Measurements from ENCODE around the gene ZNF552. TPM values are rescaled to one million over a fixed set of nuclear protein-coding genes. Genes with fewer than 3 reads are reported as not detected.
A peak's percentile ranks its signal among the peaks of the same experiment; 100 is the strongest.
"Not testable (repeated sequence)": the region's sequence is repeated elsewhere in the genome, so short reads cannot be mapped to it uniquely, and the experiment has no call there.

ZNF552 gene
- total RNA-seq, 1 donor: 5.8 TPM

DNA sequence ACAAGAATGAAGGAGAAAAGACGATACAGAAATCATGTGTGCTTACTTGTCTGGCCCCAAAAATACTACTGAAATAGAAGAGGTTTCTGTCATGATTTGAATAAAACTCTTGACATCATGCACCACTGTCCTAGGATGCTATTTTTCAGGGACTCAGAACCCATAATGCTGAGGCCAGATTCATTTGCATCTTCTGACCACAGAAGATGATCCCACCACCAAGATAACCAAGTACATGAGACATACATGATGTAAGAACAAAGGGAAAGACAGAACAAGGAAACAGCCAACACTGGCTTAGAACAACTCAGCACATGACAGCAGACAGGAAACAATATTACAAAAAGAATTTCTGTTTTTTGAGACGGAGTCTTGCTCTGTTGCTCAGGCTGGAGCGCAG, 2.5 kb downstream of the ZNF552 start:
- H3K4me3 ChIP-seq (ENCODE audit: insufficient read depth, low read length): no peak overlapping the region
- no peaks in the 10 kb centered on the region for H3K27me3 ChIP-seq (ENCODE audit: insufficient read depth, low read length)
- H3K9me3 ChIP-seq (ENCODE audit: low read depth, low read length): no peaks in the 10 kb centered on the region
- H3K79me2 ChIP-seq (ENCODE audit: insufficient read depth, low read length): peaks cover 32% of the 10 kb centered on the region
- no peak for DNase-seq (ENCODE audit: insufficient read length, low spot score, missing footprints)
- no peak overlapping the region for H2AFZ ChIP-seq (ENCODE audit: low read length)
- H3K4me2 ChIP-seq (ENCODE audit: insufficient read depth, low read length): no peak overlapping the region
- no peaks in the 10 kb centered on the region for H4K20me1 ChIP-seq (ENCODE audit: insufficient read depth, low read length)
- H3K27ac ChIP-seq (ENCODE audit: low read depth, low read length): no peak overlapping the region
- H3K36me3 ChIP-seq (ENCODE audit: insufficient read depth, low read length): peaks cover 22% of the 10 kb centered on the region
- TF ChIP-seq, protein P1, sequence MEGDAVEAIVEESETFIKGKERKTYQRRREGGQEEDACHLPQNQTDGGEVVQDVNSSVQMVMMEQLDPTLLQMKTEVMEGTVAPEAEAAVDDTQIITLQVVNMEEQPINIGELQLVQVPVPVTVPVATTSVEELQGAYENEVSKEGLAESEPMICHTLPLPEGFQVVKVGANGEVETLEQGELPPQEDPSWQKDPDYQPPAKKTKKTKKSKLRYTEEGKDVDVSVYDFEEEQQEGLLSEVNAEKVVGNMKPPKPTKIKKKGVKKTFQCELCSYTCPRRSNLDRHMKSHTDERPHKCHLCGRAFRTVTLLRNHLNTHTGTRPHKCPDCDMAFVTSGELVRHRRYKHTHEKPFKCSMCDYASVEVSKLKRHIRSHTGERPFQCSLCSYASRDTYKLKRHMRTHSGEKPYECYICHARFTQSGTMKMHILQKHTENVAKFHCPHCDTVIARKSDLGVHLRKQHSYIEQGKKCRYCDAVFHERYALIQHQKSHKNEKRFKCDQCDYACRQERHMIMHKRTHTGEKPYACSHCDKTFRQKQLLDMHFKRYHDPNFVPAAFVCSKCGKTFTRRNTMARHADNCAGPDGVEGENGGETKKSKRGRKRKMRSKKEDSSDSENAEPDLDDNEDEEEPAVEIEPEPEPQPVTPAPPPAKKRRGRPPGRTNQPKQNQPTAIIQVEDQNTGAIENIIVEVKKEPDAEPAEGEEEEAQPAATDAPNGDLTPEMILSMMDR (IDR thresholded peaks at IDR 0.05; ENCODE audit: extremely low read depth, low read depth, low read length): no peak
- peaks cover 5% of the 10 kb centered on the region for H3K4me1 ChIP-seq (ENCODE audit: insufficient read depth, low read length)

- Histone ChIP-seq H3K79me2 (ENCODE audit: insufficient read depth, low read length) (peaks cover 41% of the 10 kb centered on the region), H3K36me3 (ENCODE audit: insufficient read depth, low read length) (peaks cover 22% of the 10 kb centered on the region)
- not testable (repeated sequence) for DNase-seq (ENCODE audit: insufficient read length, low spot score, missing footprints); H3K27ac ChIP-seq (ENCODE audit: low read depth, low read length); H3K9me3 ChIP-seq (ENCODE audit: low read depth, low read length); H3K4me3 ChIP-seq (ENCODE audit: insufficient read depth, low read length); H3K4me2 ChIP-seq (ENCODE audit: insufficient read depth, low read length); H2AFZ ChIP-seq (ENCODE audit: low read length); H3K4me1 ChIP-seq (ENCODE audit: insufficient read depth, low read length); H3K27me3 ChIP-seq (ENCODE audit: insufficient read depth, low read length); H4K20me1 ChIP-seq (ENCODE audit: insufficient read depth, low read length)
Measured at GRCh38 chr19:57810410-57811295, 4.1 kb downstream of the ZNF552 start.

- Histone ChIP-seq H3K9me3 (ENCODE audit: low read depth, low read length) (no peaks in the 10 kb centered on the region), H3K36me3 (ENCODE audit: insufficient read depth, low read length) (peaks cover 22% of the 10 kb centered on the region), H2AFZ (ENCODE audit: low read length) (no peak overlapping the region), H3K4me3 (ENCODE audit: insufficient read depth, low read length) (no peak overlapping the region), H3K27me3 (ENCODE audit: insufficient read depth, low read length) (no peaks in the 10 kb centered on the region), H3K79me2 (ENCODE audit: insufficient read depth, low read length) (peaks cover 29% of the 10 kb centered on the region), H3K27ac (ENCODE audit: low read depth, low read length) (no peak overlapping the region), H3K4me2 (ENCODE audit: insufficient read depth, low read length) (no peak overlapping the region), H4K20me1 (ENCODE audit: insufficient read depth, low read length) (no peaks in the 10 kb centered on the region), H3K4me1 (ENCODE audit: insufficient read depth, low read length) (peaks cover 6% of the 10 kb centered on the region)
- DNase-seq (ENCODE audit: insufficient read length, low spot score, missing footprints): no peak
- TF ChIP-seq, protein P1 (IDR thresholded peaks at IDR 0.05; ENCODE audit: extremely low read depth, low read depth, low read length): no peak
Measured at GRCh38 chr19:57807541-57807940, 7.2 kb downstream of the ZNF552 start.

DNA sequence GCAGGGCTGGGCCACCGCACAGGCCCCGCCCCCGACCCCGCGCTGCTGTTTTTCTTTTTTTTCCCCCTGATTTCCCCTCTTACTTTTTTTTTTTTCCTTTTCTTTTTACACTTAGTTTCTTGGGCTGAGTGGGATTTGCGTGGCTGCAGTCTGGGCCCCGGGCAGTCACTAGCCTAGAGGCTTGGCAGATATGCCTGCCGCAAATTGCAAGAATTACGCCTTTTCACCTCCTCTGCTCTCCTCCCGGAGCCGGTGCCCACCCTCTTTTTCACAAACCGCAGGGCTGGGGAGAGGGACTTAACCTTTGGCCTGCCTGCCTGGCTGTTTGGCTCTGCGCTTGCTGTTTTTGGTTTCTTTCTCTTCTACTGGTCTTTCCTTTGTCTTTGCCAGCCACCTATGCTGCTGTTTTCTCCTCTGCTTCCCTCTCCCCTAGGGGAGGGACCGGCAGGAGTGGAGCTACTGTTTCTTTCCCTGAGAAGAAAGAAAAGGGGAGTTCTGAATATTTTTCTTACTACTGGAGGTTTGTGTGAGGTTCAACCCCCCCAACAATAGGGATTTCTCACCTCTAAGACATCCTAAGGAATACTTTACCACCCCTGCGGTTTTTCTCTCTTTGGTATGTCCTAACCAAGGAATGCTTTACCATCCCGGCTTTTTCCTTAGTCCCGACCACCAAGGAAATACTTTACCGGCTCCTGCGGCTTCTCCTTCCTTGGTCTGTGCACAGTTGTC, 11.0 kb downstream of the ZNF552 start:
- peak; percentile 76 for DNase-seq (ENCODE audit: insufficient read length, low spot score, missing footprints)
- peak overlapping the region; percentile 92 for H3K4me2 ChIP-seq (ENCODE audit: insufficient read depth, low read length)
- peak overlapping the region; percentile 76 for H3K27ac ChIP-seq (ENCODE audit: low read depth, low read length)

More for the DNA sequence above, 11.0 kb downstream of the ZNF552 start:
- TF ChIP-seq, protein P1 (IDR thresholded peaks at IDR 0.05; ENCODE audit: extremely low read depth, low read depth, low read length): no peak
- peak overlapping the region; percentile 85 for H3K4me3 ChIP-seq (ENCODE audit: insufficient read depth, low read length)
- peak overlapping the region; percentile 84 for H2AFZ ChIP-seq (ENCODE audit: low read length)
- H3K27me3 ChIP-seq (ENCODE audit: insufficient read depth, low read length): no peaks in the 10 kb centered on the region
- peaks cover 6% of the 10 kb centered on the region for H3K4me1 ChIP-seq (ENCODE audit: insufficient read depth, low read length)
- H3K9me3 ChIP-seq (ENCODE audit: low read depth, low read length): no peaks in the 10 kb centered on the region
- H3K79me2 ChIP-seq (ENCODE audit: insufficient read depth, low read length): peaks cover 35% of the 10 kb centered on the region
- H4K20me1 ChIP-seq (ENCODE audit: insufficient read depth, low read length): no peaks in the 10 kb centered on the region
- peaks cover 15% of the 10 kb centered on the region for H3K36me3 ChIP-seq (ENCODE audit: insufficient read depth, low read length)
